Stimulated activated naive CD4-positive, alpha-beta T cell (primary cell): ENCODE results near the gene LIX1L.
"Not testable (repeated sequence)": the region's sequence is repeated elsewhere in the genome, so short reads cannot be mapped to it uniquely, and the experiment has no call there.

ENCODE experiments used
- DNase-seq, 6 experiments: peaks; one replicate each; lab custom pipeline; 2025; lab: John Stamatoyannopoulos, UW

LIX1L gene

GRCh38 chr1:145936247-145936646 is 21.6 kb downstream of the LIX1L start:
- no peak for DNase-seq

GRCh38 chr1:145935708-145936107 is 22.1 kb downstream of the LIX1L start:
- DNase-seq, result no peak

DNA sequence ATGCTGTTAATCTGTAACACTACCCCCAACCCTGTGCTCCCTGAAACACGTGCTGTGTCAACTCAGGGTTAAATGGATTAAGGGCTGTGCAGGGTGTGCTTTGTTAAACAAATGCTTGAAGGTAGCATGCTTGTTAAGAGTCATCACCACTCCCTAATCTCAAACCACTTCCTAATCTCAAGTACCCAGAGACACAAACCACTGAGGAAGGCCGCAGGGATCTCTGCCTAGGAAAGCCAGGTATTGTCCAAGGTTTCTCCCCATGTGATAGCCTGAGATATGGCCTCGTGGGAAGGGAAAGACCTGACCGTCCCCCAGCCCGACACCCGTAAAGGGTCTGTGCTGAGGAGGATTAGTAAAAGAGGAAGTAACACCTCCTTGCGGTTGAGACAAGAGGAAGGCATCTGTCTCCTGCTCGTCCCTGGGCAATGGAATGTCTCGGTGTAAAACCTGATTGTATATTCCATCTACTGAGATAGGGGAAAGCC is 25.3 kb downstream of the LIX1L start:
- DNase-seq, result peak in 4 of 6 experiments; percentile 7 to 64 (median 33)

DNA sequence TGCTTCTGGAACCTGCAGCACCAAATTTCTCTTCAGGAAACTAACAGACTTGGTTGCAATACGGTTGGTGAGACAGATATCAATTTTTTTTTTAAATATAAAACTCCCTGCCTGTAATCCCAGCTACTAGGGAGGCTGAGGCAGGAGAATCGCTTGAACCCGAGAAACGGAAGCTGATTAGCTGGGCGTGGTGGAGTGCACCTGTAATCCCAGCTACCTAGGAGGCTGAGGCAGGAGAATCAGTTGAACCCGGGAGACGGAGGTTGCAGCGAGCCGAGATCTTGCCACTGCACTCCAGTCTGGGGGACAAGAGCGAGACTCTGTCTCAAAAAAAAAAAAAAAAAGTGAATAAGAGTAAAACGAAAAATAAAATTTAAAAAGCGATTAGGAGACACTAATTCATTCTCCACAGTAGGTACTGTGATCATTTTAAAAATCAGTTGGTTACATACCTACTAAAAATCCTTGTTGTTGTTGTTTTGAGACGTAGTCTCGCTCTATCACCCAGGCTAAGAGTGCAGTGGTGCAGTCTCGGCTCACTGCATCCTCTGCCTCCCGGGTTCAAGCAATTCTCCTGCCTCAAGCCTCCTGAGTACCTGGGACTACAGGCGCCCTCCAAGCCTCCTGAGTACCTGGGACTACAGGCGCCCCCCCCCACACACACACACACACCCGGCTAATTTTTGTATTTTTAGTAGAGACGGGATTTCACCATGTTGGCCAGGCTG is 29.7 kb downstream of the LIX1L start:
- DNase-seq, result no peak

DNA sequence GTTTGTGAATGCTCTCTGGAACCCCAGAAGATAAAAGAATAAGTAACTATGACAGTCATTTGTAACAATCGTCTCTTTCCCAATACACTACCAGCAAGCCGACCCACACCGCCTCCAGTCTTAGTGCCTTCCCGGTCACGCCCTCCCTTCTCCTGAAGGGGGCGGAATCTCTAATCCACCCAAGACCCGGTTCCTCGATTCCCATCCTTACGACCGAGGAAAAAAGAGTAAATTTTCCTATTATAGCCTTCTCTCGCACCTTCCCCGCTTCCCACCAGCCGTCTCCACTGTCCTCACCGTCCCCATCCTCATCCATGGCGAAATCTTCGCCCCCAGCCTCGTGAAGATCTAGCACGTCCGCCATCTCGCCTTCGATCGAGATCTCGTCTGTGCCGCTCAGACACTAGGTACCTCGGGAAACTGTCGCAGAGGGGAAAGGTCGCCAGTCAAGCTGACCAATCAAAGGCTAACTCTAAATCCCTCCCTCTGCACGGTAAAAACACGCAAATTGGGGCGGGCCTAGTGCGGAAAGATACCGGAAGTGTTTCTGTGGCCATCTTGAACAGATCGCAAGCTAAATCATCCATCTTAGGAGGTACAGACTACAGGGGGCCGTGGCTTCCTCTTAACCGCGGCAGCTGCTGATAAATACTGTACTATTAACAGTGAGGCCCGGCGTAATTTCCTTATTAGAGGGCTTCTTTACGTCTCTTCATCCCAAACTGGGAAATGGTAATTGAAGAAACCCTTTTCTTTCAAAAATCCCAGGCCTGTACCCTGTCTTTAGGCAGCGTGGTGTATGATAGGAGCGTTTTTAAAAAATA is 30.5 kb downstream of the LIX1L start, which contains the start of gene RBM8A:
Gene RBM8A (minus strand): TSS at position 422 of the 824 bp plus-strand sequence. CDS start 58 bp downstream, at position 364.
- DNase-seq, result peak; percentile 79 to 97 (median 94)

- peak in 1 of 6 experiments; percentile 38 for DNase-seq
Observed at GRCh38 chr1:145926686-145927062, 31.1 kb downstream of the LIX1L start.

DNA sequence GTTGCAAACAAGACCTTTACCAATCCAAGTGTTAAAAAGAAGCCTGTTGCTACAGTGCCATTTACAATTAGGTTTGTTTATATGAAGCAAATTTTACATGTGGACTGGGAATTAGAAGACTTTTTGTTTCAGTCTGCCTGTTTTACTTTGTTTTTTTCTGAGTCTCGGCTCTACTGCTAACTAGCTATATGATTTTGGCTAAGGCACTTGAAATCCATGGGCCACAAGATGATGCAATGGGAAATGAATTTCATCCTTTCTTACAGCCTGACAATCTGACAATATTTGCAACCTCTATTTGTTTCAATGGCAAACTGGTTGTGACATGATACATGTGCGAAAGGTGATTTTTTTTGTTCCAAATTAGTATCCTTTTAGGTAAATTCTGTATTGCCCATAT is 35.6 kb downstream of the LIX1L start:
- no peak for DNase-seq

DNA sequence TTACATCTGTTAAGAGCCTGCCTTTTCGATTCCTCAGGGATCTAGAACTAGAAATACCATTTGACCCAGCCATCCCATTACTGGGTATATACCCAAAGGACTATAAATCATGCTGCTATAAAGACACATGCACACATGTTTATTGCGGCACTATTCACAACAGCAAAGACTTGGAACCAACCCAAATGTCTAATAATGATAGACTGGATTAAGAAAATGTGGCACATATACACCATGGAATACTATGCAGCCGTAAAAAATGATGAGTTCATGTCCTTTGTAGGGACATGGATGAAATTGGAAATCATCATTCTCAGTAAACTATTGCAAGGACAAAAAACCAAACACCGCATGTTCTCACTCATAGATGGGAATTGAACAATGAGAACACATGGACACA is 37.5 kb downstream of the LIX1L start:
- not testable (repeated sequence) for DNase-seq

DNA sequence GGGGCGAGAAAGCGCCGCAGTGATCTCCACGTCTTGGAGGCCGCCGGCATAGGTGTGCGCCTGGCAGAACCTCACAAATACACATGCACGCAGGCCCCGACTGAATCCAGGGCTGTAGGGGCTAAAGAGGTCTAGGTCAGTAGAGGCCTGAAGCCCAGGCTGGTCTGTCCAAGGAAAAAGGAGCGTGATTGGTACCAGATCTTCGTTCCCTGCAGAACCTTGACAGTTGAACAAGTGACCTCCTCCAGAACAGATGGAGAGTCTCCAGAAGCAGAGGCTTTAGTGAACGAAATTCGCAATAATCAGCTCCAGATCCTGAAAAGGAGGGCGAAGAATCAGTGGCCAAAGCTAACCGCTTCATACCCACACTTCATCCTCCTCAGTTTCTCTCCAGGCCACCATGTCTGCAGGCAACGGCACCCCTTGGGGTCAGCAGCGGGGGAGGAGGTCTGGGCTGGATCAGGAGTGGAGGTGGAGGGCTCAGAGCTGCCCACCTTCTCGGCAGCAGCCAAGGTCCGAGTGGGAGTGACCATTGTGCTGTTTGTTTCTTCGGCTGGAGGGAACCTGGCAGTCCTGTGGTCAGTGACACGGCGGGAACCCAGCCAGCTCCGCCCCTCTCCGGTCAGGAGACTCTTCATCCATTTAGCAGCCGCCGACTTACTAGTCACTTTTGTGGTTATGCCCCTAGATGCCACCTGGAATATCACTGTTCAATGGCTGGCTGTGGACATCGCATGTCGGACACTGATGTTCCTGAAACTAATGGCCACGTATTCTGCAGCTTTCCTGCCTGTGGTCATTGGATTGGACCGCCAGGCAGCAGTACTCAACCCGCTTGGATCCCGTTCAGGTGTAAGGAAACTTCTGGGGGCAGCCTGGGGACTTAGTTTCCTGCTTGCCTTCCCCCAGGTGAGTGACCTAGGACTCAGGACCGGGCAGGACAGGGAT is 38.6 kb downstream of the LIX1L start:
- peak in 1 of 6 experiments; percentile 2 for DNase-seq

GRCh38 chr1:145918144-145918991 is 39.4 kb downstream of the LIX1L start, which contains the start of gene PEX11B:
PEX11B (minus strand) TSS chr1:145918717; CDS start chr1:145918688, 29 bp downstream.
- DNase-seq, result peak; percentile 89 to 99 (median 96)

- no peak for DNase-seq
Observed at GRCh38 chr1:145917595-145917994, 40.2 kb downstream of the LIX1L start.

- DNase-seq, result no peak
Observed at GRCh38 chr1:145916745-145917144, 41.1 kb downstream of the LIX1L start.

DNA sequence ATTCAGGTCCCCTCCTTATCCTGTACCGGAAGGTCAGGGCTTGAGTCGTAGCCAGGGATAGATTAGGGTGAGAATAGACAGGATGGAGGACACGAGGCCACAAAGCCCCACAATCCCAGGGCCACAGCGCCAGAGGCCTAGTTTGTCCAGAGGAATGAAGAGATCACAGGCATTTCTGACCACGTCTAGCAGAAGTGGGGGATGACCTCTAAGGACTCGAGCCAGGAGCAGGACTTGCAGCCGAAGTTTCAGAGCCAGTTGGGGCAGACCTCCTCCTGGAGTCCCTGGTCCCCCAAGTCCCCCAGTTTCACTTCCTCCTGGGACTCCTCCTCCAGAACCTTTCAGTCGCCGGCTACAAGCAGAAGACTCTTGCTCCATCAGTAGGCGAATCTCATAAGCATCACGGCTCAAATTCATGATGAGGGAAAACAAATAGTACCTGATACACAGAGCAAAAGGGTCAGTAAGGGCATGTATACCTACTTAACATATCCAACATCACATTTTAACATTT is 45.6 kb downstream of the LIX1L start:
- no peak for DNase-seq

GRCh38 chr1:145908653-145909052 is 49.2 kb downstream of the LIX1L start:
- no peak for DNase-seq

DNA sequence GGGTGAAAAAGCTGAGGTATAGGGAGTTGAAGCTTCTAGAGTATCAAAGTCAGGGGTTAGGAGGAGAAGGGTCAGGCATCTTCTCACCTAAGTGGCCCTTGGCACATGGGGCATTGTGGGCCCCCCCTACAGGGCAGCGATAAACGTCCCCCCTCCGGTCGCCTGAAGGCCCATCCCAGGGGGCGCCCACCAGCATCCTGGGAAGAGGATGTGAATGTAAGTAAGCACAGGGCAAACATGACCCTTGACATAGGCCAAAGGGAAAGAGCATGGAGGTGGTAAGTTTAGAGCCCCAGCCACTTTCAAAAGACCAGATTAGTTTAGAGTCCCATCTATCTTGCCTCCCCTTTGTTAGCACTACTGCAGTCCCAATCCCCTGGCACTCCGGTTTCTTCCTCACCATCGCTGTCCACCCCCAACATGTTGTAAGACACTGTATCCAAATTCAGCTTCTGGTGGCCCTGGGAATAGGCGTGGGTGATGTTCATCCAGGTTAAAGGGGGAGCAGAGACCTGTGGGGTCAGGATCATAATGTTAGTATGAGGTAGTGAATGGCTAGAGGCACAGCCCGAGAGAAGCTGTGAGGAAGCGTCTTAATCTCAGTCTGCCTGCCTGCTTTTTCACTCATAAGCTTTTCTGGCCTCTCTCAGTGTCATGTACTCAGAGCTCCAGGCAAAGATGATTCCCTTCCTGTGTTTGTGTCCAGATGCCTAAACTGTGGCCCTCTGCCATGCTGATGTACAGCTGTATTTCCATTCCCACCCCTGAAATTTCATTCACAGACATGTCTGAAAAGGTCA is 50.7 kb downstream of the LIX1L start:
- no peak for DNase-seq

- no peak for DNase-seq
Observed at GRCh38 chr1:145901312-145902021, 56.4 kb downstream of the LIX1L start.

DNA sequence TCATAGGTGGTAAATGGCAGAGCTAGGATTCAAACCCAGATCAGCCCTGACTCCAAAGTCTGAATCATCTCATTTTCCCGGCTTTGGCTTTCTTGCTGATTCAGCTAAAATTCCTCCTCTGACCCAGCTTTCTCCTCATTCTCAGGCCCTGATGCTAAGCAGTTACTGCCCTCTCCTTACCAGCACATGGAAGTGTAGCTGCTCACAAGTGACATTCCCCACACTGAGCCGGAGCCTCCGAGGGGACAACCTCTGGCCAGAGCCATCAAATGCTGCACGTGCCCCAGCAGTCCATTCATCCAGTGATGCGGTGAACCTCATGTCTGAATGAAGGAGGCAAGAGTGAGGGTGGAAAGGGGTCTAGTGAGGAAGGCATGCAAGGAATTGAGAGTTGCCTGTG is 59.1 kb downstream of the LIX1L start:
- DNase-seq, result no peak

- no peak for DNase-seq
Observed at GRCh38 chr1:145897969-145898368, 59.8 kb downstream of the LIX1L start.

DNA sequence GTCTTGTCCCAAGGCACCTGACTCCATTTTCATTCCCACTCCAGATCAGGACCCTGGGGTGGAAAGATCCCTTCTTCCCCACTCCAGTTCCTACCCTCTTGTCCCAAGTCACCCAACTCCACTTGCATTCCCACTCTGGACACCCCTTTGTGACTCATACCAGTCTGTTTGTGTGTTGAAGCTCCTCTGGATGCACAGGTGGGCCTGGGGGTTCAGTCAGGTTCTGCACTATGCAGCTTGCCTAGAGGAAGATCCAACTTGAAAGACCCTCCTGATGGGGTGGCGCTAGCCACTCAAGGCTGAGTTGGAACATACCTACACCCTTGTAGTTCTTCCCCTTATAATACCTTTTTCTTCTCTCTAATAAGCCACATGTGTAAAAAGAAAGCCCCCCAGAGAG is 62.3 kb downstream of the LIX1L start:
- no peak for DNase-seq
